AG10803 (cell line): ENCODE measurements around the gene FN1.

Experiments
- DNase-seq: peaks from one replicate; pipeline ENCODE4 v3.0.0; 2010; ENCODE audit warnings: low read depth
- H3K4me3 ChIP-seq: 2 replicates; pipeline ENCODE4 v1.5.1; 2011; ENCODE audit warnings: mild to moderate bottlenecking, low read length, control low read depth
- TF ChIP-seq, protein P1 (sequence below): conservative IDR thresholded peaks from 2 replicates; pipeline ENCODE4 v1.5.1; 2011; ENCODE audit warnings: mild to moderate bottlenecking, low read length, control low read depth, inconsistent platforms

The FN1 gene

GRCh38 chr2:215358312-215358845 lies 77.5 kb downstream of the FN1 start:
- no peak overlapping the region for H3K4me3 ChIP-seq
- peak; percentile 56 for DNase-seq
- TF ChIP-seq, protein P1, sequence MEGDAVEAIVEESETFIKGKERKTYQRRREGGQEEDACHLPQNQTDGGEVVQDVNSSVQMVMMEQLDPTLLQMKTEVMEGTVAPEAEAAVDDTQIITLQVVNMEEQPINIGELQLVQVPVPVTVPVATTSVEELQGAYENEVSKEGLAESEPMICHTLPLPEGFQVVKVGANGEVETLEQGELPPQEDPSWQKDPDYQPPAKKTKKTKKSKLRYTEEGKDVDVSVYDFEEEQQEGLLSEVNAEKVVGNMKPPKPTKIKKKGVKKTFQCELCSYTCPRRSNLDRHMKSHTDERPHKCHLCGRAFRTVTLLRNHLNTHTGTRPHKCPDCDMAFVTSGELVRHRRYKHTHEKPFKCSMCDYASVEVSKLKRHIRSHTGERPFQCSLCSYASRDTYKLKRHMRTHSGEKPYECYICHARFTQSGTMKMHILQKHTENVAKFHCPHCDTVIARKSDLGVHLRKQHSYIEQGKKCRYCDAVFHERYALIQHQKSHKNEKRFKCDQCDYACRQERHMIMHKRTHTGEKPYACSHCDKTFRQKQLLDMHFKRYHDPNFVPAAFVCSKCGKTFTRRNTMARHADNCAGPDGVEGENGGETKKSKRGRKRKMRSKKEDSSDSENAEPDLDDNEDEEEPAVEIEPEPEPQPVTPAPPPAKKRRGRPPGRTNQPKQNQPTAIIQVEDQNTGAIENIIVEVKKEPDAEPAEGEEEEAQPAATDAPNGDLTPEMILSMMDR: no peak

DNA sequence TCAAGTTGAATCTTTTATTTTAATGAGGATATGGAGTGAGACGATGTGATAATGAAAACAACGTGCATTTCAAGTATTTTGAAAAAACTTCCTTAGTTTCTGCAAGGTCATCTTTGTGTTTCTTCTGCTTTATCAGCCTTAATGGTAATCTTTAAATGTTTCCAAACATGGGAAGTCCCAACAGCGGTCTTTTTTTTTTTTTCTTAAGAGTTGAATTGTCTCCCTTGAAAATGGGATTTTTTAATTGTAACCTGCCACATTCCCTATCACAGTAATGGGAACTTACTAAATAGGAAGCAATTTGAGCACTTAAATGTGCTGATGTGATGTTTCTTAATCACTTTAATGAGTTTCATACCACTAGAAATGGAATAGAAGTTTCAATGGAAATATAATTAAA lies 78.2 kb downstream of the FN1 start:
- DNase-seq: peak; percentile 57
- H3K4me3 ChIP-seq: no peak overlapping the region
- TF ChIP-seq, protein P1: no peak

DNA sequence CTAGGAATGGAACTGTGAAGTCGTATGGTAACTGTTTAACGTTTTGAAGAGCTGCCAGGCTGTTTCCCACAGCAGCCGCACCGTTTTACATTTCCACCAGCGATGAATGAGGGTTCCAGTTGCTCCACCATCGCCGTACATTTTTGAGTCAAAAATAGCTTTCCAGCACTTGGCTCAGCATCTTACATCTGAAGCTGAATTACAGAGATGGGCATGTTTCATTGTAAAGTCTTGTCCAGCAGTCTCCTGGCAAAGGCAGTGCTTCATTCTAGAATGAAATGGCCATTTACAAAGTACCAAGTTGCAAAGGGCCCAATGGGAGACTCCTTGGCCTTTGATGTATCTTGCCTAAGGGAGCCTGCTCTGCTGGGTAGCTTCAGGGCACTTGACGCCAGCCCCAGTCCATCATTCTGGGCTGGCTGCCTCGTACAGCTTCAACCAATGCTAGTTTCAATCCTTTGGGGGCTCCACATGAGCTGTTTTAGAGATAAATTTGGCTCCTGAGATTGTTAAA lies 78.9 kb downstream of the FN1 start:
- TF ChIP-seq, protein P1: no peak
- DNase-seq: peak; percentile 78
- H3K4me3 ChIP-seq: no peak overlapping the region

- H3K4me3 ChIP-seq: no peak overlapping the region
- TF ChIP-seq, protein P1: no peak
- no peak for DNase-seq
These were observed 79.4 kb downstream of the FN1 start for GRCh38 chr2:215356334-215356947.

DNA sequence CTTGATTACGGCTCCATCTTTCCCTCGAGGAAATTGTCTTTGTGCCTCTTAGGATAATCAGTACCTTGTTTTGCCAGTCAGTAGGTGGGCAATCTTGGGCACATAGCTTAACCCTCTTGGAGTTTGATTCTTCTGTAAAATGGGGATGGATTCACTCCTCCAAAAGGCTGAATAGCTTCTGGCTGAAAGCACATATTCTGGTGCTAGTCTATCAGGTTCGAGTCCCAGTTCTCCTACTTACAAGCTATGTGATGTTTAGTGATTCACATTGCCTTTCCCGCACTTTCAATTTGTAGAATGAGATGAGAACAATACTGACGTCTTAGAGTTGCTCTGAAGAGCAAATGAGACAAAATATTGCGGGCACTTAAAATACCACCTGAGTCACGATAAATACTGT lies 80.1 kb downstream of the FN1 start:
- DNase-seq: peak; percentile 71
- H3K4me3 ChIP-seq: no peak overlapping the region
- TF ChIP-seq, protein P1: no peak

GRCh38 chr2:215354771-215355695 lies 80.8 kb downstream of the FN1 start:
- DNase-seq: peak; percentile 77
- TF ChIP-seq, protein P1: no peak
- H3K4me3 ChIP-seq: no peak overlapping the region
